ENCODE results near the gene WNT11. TPM values are rescaled to one million over a fixed set of nuclear protein-coding genes. Genes with fewer than 3 reads are reported as not detected.

WNT11 gene
- total RNA-seq, 1 donor from 2014 or later, result 0.37 TPM

DNA sequence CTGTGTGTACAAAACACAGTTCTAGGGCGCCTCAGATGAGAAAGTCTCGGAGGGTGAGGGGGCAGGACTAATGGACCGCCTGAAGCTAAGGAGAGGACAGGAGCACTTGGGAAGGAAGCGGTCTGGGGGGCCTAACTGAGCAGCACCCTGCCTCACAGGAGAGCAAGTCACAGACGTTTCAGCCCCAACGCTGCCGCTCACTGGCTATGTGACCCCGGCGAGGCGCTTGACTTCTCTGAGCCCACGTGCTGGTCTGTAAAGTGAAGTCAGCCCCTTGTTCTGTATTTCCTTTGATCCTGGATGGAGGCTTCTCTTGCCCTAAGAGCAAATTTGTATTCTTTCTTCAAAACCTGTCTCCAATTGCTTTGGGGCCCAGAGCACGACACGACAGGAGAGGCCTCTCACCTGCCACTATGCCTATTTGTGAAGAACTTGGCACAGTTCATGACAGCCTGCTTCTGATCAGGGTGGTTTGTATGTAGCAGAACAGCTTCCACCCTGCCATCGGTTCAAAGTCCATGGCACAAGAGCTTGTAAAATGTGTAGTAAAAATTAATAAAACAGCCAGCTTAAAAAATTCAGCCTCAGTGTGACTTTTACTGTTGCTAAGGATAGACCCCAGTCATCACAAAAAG, 59.1 kb downstream of the WNT11 start:
- TF ChIP-seq, protein P1, sequence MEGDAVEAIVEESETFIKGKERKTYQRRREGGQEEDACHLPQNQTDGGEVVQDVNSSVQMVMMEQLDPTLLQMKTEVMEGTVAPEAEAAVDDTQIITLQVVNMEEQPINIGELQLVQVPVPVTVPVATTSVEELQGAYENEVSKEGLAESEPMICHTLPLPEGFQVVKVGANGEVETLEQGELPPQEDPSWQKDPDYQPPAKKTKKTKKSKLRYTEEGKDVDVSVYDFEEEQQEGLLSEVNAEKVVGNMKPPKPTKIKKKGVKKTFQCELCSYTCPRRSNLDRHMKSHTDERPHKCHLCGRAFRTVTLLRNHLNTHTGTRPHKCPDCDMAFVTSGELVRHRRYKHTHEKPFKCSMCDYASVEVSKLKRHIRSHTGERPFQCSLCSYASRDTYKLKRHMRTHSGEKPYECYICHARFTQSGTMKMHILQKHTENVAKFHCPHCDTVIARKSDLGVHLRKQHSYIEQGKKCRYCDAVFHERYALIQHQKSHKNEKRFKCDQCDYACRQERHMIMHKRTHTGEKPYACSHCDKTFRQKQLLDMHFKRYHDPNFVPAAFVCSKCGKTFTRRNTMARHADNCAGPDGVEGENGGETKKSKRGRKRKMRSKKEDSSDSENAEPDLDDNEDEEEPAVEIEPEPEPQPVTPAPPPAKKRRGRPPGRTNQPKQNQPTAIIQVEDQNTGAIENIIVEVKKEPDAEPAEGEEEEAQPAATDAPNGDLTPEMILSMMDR (IDR thresholded peaks at IDR 0.05; ENCODE audit: partially characterized antibody, unreplicated experiment), result no peak
- no peaks in the 10 kb centered on the region for H3K9me3 Mint-ChIP-seq (ENCODE audit: unreplicated experiment)
- no peak overlapping the region for H3K4me3 Mint-ChIP-seq (ENCODE audit: unreplicated experiment)
- DNase-seq, result no peak
- no peak overlapping the region for H3K27ac Mint-ChIP-seq (ENCODE audit: unreplicated experiment)
- no peaks in the 10 kb centered on the region for H3K36me3 Mint-ChIP-seq (ENCODE audit: unreplicated experiment)
- peaks cover 6% of the 10 kb centered on the region for H3K27me3 Mint-ChIP-seq (ENCODE audit: unreplicated experiment)
- peaks cover 3% of the 10 kb centered on the region for H3K4me1 Mint-ChIP-seq (ENCODE audit: low read depth, unreplicated experiment)

DNA sequence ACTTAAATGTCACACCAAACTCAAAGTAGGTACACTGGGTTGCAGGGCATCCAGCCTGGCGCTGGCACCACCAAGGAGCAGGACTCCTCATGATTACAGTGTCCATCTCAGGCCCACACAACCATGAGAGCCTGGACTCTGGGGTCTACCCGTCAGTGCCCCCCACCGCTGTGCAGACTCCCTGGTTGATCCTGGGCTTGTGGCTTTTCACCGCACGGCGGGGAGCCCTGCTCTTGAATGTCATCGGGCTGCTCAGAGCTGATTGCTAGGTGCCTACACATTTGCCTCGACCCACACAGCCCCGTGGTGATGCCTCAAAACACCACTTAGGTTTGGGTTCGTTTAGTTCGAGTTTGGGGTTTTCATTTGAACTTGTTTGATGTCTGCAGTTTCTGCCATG, 63.0 kb downstream of the WNT11 start:
- H3K4me3 Mint-ChIP-seq (ENCODE audit: unreplicated experiment), result no peak overlapping the region
- H3K27ac Mint-ChIP-seq (ENCODE audit: unreplicated experiment), result no peak overlapping the region
- TF ChIP-seq, protein P1 (IDR thresholded peaks at IDR 0.05; ENCODE audit: partially characterized antibody, unreplicated experiment), result no peak
- H3K36me3 Mint-ChIP-seq (ENCODE audit: unreplicated experiment), result no peaks in the 10 kb centered on the region
- peaks cover 1% of the 10 kb centered on the region for H3K27me3 Mint-ChIP-seq (ENCODE audit: unreplicated experiment)
- no peaks in the 10 kb centered on the region for H3K4me1 Mint-ChIP-seq (ENCODE audit: low read depth, unreplicated experiment)
- no peaks in the 10 kb centered on the region for H3K9me3 Mint-ChIP-seq (ENCODE audit: unreplicated experiment)
- DNase-seq, result no peak

DNA sequence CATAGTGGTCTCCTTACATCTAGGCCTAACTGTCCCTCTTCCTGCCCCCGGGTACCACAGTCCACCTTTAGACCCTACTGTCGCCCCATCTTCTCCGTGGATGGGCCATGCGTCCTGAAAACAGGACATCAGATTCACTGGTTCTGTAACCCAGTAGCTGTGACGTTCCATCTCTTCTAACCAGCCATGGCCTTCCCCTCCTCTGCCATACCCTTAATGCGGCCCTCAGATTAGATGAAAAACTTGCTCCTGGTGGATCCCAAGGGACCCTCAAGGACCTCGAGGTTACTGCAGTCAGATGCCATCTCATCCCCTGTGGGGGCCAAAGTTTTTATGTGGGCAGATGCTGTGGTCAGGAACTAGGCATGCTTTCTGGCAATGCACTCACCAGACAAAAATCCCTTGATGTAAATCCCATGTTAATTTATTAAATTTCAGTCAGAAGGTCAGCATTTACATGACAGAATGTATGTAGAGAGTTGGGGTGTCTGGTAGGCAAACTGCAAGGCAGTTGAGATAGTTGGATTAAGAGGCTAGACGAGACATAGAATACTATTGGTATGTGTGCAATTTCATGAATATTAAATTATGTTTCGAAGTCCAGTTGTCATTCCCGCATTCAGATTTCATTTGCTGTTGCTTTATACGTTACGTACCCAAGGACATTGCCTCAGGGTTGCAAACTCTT, 64.3 kb downstream of the WNT11 start:
- Mint-ChIP-seq H3K27ac (ENCODE audit: unreplicated experiment) (no peak overlapping the region), H3K9me3 (ENCODE audit: unreplicated experiment) (no peaks in the 10 kb centered on the region), H3K4me1 (ENCODE audit: low read depth, unreplicated experiment) (no peaks in the 10 kb centered on the region), H3K27me3 (ENCODE audit: unreplicated experiment) (peaks cover 1% of the 10 kb centered on the region), H3K4me3 (ENCODE audit: unreplicated experiment) (no peak overlapping the region), H3K36me3 (ENCODE audit: unreplicated experiment) (no peaks in the 10 kb centered on the region)
- no peak for DNase-seq
- TF ChIP-seq, protein P1 (IDR thresholded peaks at IDR 0.05; ENCODE audit: partially characterized antibody, unreplicated experiment), result no peak

DNA sequence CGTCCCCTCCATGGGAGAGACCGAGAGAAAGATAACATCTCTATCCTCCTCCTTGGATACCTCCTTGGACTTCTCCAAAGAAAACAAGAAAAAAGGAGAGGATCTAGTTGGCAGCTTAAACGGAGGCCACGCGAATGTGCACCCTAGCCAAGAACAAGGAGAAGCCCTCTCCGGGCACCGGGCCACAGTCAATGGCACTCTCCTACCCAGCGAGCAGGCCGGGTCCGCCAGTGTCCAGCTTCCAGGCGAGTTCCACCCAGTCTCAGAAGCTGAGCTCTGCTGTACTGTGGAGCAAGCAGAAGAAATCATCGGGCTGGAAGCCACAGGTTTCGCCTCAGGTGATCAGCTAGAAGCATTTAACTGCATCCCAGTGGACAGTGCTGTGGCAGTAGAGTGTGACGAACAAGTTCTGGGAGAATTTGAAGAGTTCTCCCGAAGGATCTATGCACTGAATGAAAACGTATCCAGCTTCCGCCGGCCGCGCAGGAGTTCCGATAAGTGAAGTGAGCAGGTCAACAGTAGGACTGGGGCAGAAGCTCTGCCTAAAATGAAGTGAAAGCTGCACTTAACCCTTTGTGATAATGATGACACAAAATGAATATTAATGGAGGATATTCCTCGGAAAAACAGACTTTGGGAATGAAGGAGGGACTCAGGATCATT, 65.3 kb downstream of the WNT11 start:
- no peak overlapping the region for H3K27ac Mint-ChIP-seq (ENCODE audit: unreplicated experiment)
- TF ChIP-seq, protein P1 (IDR thresholded peaks at IDR 0.05; ENCODE audit: partially characterized antibody, unreplicated experiment), result no peak
- no peaks in the 10 kb centered on the region for H3K36me3 Mint-ChIP-seq (ENCODE audit: unreplicated experiment)
- no peaks in the 10 kb centered on the region for H3K4me1 Mint-ChIP-seq (ENCODE audit: low read depth, unreplicated experiment)
- H3K27me3 Mint-ChIP-seq (ENCODE audit: unreplicated experiment), result peaks cover 1% of the 10 kb centered on the region
- no peak for DNase-seq
- H3K9me3 Mint-ChIP-seq (ENCODE audit: unreplicated experiment), result no peaks in the 10 kb centered on the region
- no peak overlapping the region for H3K4me3 Mint-ChIP-seq (ENCODE audit: unreplicated experiment)

DNA sequence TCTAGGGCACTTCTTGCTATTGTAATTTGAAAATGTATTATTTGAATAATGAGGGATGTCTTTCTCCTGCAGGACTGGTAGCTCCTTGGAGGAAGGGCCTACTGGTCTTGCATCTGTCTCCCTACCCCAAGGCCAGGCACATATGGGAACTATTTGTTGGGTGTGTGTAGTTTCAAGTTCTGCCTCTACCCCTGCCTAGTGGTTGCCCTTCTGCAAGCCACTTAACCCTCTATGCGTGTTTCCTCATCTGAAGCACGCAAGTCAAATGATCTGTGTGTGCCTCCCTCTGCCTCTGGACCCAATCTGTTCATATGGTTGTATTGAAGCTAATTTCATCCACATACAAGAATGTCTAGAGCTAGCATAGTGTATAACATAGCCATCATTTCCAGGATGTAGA, 67.0 kb downstream of the WNT11 start:
- Mint-ChIP-seq H3K36me3 (ENCODE audit: unreplicated experiment) (no peaks in the 10 kb centered on the region), H3K27ac (ENCODE audit: unreplicated experiment) (no peak overlapping the region), H3K4me3 (ENCODE audit: unreplicated experiment) (no peak overlapping the region), H3K9me3 (ENCODE audit: unreplicated experiment) (no peaks in the 10 kb centered on the region), H3K4me1 (ENCODE audit: low read depth, unreplicated experiment) (no peaks in the 10 kb centered on the region), H3K27me3 (ENCODE audit: unreplicated experiment) (no peaks in the 10 kb centered on the region)
- TF ChIP-seq, protein P1 (IDR thresholded peaks at IDR 0.05; ENCODE audit: partially characterized antibody, unreplicated experiment), result no peak
- DNase-seq, result no peak

All from glutamatergic neuron (in vitro differentiated cells).